Stomach (tissue), 9 donors: ENCODE measurements around the gene HDAC9. TPM values are rescaled to one million over a fixed set of nuclear protein-coding genes. Genes with fewer than 3 reads are reported as not detected.

Source experiments
- DNase-seq, 2 donors: peaks; one replicate each; pipeline versions ENCODE4 v3.0.0 to v3.0.0-alpha.2; 2013 to 2019
- H3K27ac ChIP-seq, 5 donors: fragments of 200-600 bp in 4 of 5; sonication (generic) in 4 of 5; one replicate each; pipeline ENCODE4 v1.5.1; 2013 to 2019; ENCODE audit warnings: mild to moderate bottlenecking in 1 of 5, moderate library complexity in 1 of 5
- H3K27me3 ChIP-seq, 3 donors: fragments of 200-600 bp; sonication (generic); one replicate each; pipeline ENCODE4 v1.5.1; 2017 to 2019; ENCODE audit warnings: mixed run types in 1 of 3
- H3K36me3 ChIP-seq, 4 donors: fragments of 200-600 bp; sonication (generic); 1 replicate in 3 of 4; 2 replicates in 1 of 4; pipeline ENCODE4 v1.5.1; 2016 to 2019
- H3K4me1 ChIP-seq, 4 donors: fragments of 200-600 bp; sonication (generic); one replicate each; pipeline ENCODE4 v1.5.1; 2016 to 2019
- H3K4me3 ChIP-seq, 4 donors: fragments of 200-600 bp; sonication (generic) in 3 of 4; one replicate each; pipeline ENCODE4 v1.5.1; 2016 to 2019; ENCODE audit warnings: mild to moderate bottlenecking in 1 of 4
- H3K9me3 ChIP-seq, 4 donors: fragments of 200-600 bp; sonication (generic); one replicate each; pipeline ENCODE4 v1.5.1; 2016 to 2019
- EP300 ChIP-seq: sonication (generic); formaldehyde crosslinking; IDR thresholded peaks from one replicate; pipeline ENCODE4 v1.6.1; 2017; ENCODE audit warnings: antibody characterized with exemption
- POLR2A ChIP-seq, 4 donors: fragments of 450-650 bp; IDR thresholded peaks; one replicate each; pipeline ENCODE4 v1.6.1; 2016; ENCODE audit warnings: antibody characterized with exemption in 4 of 4, control low read depth in 2 of 4, mild to moderate bottlenecking in 1 of 4, moderate library complexity in 1 of 4
- POLR2AphosphoS5 ChIP-seq, 3 donors: sonication (generic); formaldehyde crosslinking; IDR thresholded peaks; one replicate each; pipeline ENCODE4 v1.6.1; 2016; ENCODE audit warnings: antibody characterized with exemption in 3 of 3
- WGBS, 5 donors: extraction: QIAGEN DNeasy Blood & Tissue Kit in 3 of 5; methylation state at CpG; one replicate each; pipeline versions ENCODE4 v1.1.5 to v1.1.7; 2013 to 2018; 5-methylcytosine and 5-hydroxymethylcytosine counted together
- intact Hi-C: fragments of 100-400 bp; cut with DNase I; formaldehyde crosslinking; loops from one replicate; pipeline ENCODE4 v1.15.1; 2023; ENCODE audit warnings: low total_unique reads
- polyA plus RNA-seq, 3 donors: library from polyadenylated mRNA; stranded (reverse); fragments of 200-250 nt; gene quantifications; one replicate each; pipeline ENCODE4 v1.2.3, GENCODE V29; 2013
- total RNA-seq, 5 donors: library from RNA; depleted of rRNA; stranded (reverse); fragments of >200 nt; gene quantifications; one replicate each; pipeline versions ENCODE4 v1.1.0 to v1.2.3, GENCODE V29; 2014 to 2016
- TF ChIP-seq, protein P1 (sequence below), 7 experiments: fragments of 450-650 bp in 4 of 7; fragments of 200-600 bp in 3 of 7; sonication (generic) in 3 of 7; IDR thresholded peaks; one replicate each; pipeline ENCODE4 v1.5.1; 2016 to 2019; ENCODE audit warnings: antibody characterized with exemption in 7 of 7, control low read depth in 2 of 7, mild to moderate bottlenecking in 1 of 7
- donor health status: healthy with polysubstance abuse.
- donor health status: Bipolar disorder and iron deficiency.
- donor health status: healthy.

HDAC9 gene
- total and polyA plus RNA-seq, 8 donors: 1.4 to 60.0 (median 9.8) TPM

- intact Hi-C loops: no loop called here
- WGBS, 5 donors: 81 to 92% (median 89%) methylated on average over 3 of the region's 3 CpGs
- no peaks in the 10 kb centered on the region for H3K4me1 ChIP-seq
Measured at GRCh38 chr7:18780938-18781337, 285.4 kb downstream of the HDAC9 start.

DNA sequence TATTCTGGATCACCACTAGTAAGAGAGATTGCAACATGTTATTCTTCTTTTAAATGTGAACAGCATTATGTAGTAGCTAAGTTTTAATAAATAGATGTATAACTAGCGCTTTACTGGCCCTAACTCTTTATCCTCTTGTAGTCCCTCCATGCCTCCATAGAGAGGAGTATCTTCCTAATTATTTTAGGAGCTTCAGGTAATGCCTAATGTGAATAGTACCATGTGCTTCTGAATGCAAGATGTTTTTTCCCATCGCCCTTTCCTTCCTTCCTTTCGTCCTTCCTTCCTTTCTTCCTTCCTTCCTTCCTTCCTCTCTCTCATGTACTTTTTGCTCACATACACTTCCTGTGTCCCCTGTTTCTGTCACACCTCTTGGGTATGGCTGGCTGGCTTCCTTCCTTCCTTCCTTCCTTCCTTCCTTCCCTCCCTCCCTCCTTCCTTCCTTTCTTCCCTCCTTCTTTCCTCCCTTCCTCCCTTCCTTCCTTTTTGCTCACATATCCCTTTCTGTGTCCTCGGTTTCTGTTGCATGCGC lies 290.7 kb downstream of the HDAC9 start:
- Histone ChIP-seq H3K4me3 (no peak overlapping the region), H3K27me3 (no peaks in the 10 kb centered on the region), H3K27ac (no peak overlapping the region), H3K9me3 (no peaks in the 10 kb centered on the region), H3K4me1 (no peaks in the 10 kb centered on the region), H3K36me3 (no peaks in the 10 kb centered on the region)
- TF ChIP-seq, protein P1, sequence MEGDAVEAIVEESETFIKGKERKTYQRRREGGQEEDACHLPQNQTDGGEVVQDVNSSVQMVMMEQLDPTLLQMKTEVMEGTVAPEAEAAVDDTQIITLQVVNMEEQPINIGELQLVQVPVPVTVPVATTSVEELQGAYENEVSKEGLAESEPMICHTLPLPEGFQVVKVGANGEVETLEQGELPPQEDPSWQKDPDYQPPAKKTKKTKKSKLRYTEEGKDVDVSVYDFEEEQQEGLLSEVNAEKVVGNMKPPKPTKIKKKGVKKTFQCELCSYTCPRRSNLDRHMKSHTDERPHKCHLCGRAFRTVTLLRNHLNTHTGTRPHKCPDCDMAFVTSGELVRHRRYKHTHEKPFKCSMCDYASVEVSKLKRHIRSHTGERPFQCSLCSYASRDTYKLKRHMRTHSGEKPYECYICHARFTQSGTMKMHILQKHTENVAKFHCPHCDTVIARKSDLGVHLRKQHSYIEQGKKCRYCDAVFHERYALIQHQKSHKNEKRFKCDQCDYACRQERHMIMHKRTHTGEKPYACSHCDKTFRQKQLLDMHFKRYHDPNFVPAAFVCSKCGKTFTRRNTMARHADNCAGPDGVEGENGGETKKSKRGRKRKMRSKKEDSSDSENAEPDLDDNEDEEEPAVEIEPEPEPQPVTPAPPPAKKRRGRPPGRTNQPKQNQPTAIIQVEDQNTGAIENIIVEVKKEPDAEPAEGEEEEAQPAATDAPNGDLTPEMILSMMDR (IDR thresholded peaks at IDR 0.05): no peak
- no peak for TF ChIP-seq EP300
- WGBS, 5 donors: 78 to 93% (median 89%) methylated on average over 5 of the region's 5 CpGs
- DNase-seq: no peak
- intact Hi-C loops: no loop called here

More at GRCh38 chr7:18780938-18781337, 285.4 kb downstream of the HDAC9 start:
- DNase-seq: no peak
- no peaks in the 10 kb centered on the region for H3K27me3 ChIP-seq
- H3K27ac ChIP-seq: no peak overlapping the region
- TF ChIP-seq POLR2A (IDR thresholded peaks at IDR 0.05) (no peak), POLR2AphosphoS5 (IDR thresholded peaks at IDR 0.05) (no peak), EP300 (no peak)
- TF ChIP-seq, protein P1 (IDR thresholded peaks at IDR 0.05): no peak
- H3K36me3 ChIP-seq: no peaks in the 10 kb centered on the region
- H3K9me3 ChIP-seq: no peaks in the 10 kb centered on the region
- no peak overlapping the region for H3K4me3 ChIP-seq

- H3K4me3 ChIP-seq: no peak overlapping the region
- H3K27ac ChIP-seq: no peak overlapping the region
- no peaks in the 10 kb centered on the region for H3K4me1 ChIP-seq
- TF ChIP-seq POLR2A (IDR thresholded peaks at IDR 0.05) (no peak), POLR2AphosphoS5 (IDR thresholded peaks at IDR 0.05) (no peak), EP300 (no peak)
- TF ChIP-seq, protein P1 (IDR thresholded peaks at IDR 0.05): no peak
- H3K36me3 ChIP-seq: no peaks in the 10 kb centered on the region
- no peaks in the 10 kb centered on the region for H3K9me3 ChIP-seq
- 83 to 97% (median 89%) methylated on average over 2 of the region's 2 CpGs for WGBS, 5 donors
- no peaks in the 10 kb centered on the region for H3K27me3 ChIP-seq
- intact Hi-C loops: no loop called here
- no peak for DNase-seq
Measured at GRCh38 chr7:18786796-18787195, 291.2 kb downstream of the HDAC9 start.

DNA sequence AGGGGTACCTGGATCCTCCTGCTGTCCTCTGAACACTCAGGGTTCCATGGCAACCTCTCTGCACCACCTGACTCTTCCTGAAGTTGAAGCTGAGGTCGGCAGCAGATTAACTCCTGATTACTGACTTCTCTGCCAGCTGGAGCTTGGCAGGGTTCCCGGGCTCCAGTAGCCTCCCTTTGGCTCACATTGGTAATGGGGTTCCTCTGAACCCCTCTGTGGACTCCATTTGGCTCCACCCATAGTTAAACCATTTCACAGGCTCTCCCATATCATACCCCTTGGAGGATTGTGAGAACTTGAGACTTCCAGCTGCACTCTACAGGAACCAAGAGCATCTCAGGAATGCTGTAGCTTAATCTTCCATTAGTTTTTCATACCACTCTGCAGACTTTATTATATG lies 292.5 kb downstream of the HDAC9 start:
- 27 to 43% (median 34%) methylated on average over 2 of the region's 2 CpGs for WGBS, 5 donors
- intact Hi-C loops: no loop called here
- Histone ChIP-seq H3K36me3 (no peaks in the 10 kb centered on the region), H3K27ac (no peak overlapping the region), H3K9me3 (no peaks in the 10 kb centered on the region), H3K4me3 (no peak overlapping the region), H3K27me3 (no peaks in the 10 kb centered on the region), H3K4me1 (peaks cover 0 to 6% (median 0%) of the 10 kb centered on the region in 4 donors)
- peak in 1 of 2 donors; percentile 24 for DNase-seq
- TF ChIP-seq EP300 (no peak), POLR2AphosphoS5 (IDR thresholded peaks at IDR 0.05) (no peak), POLR2A (IDR thresholded peaks at IDR 0.05) (no peak)
- TF ChIP-seq, protein P1 (IDR thresholded peaks at IDR 0.05): no peak
